K562 treated with DMSO at 1 percent for 24 hours (cell line): ENCODE data around the gene PPP1R18. TPM values are rescaled to one million over a fixed set of nuclear protein-coding genes. Genes with fewer than 3 reads are reported as not detected.

Source experiments
- total RNA-seq: library from RNA; unstranded; fragments of 300-600 nt; gene quantifications from 2 replicates; pipeline ENCODE4 v1.2.3, GENCODE V29; 2022; ENCODE audit warnings: low read depth; ENCODE audit not compliant: insufficient read depth

Gene PPP1R18
- total RNA-seq, result 145 and 155 TPM in 2 replicates

GRCh38 chr6:30686009-30686907 is at the start of gene PPP1R18:
Gene PPP1R18, minus strand, starts transcription at chr6:30686645. Its CDS starts 627 bp downstream, at chr6:30686018.

GRCh38 chr6:30719791-30720737 is 33.6 kb upstream of the PPP1R18 start, which contains the start of gene TUBB:
Gene TUBB, plus strand, starts transcription at chr6:30720352. Its CDS starts 155 bp downstream, at chr6:30720507.

GRCh38 chr6:30717129-30717844 is 30.8 kb upstream of the PPP1R18 start, which contains the start of gene MDC1:
Gene MDC1, minus strand, starts transcription at chr6:30717281. Its CDS starts 2,106 bp downstream, at chr6:30715175.

GRCh38 chr6:30690403-30691207 is 4.2 kb upstream of the PPP1R18 start, which contains the start of gene NRM:
Gene NRM, minus strand, starts transcription at chr6:30690984. Its CDS starts 10 bp downstream, at chr6:30690974.

GRCh38 chr6:30672445-30673253 is 13.8 kb downstream of the PPP1R18 start, which contains the start of gene DHX16:
Gene DHX16, minus strand, starts transcription at chr6:30673006. Its CDS starts 165 bp downstream, at chr6:30672841.

GRCh38 chr6:30646450-30647241 is 39.8 kb downstream of the PPP1R18 start, which contains the start of gene C6orf136:
Gene C6orf136, plus strand, starts transcription at chr6:30647133. Its CDS starts 99 bp downstream, at chr6:30647232.

GRCh38 chr6:30626484-30627366 is 59.7 kb downstream of the PPP1R18 start, which contains the start of gene ATAT1:
Gene ATAT1, plus strand, starts transcription at chr6:30626874.

Other genes starting within 250 kb of the PPP1R18 start
- 146 and 147 TPM in 2 replicates for gene HLA-E, start 197.1 kb downstream of the PPP1R18 start, total RNA-seq
- gene GNL1, start 130.2 kb downstream of the PPP1R18 start, total RNA-seq, result 76.2 and 79.9 TPM in 2 replicates
- 14.6 and 16.6 TPM in 2 replicates for gene PRR3, start 129.3 kb downstream of the PPP1R18 start, total RNA-seq
- gene ABCF1, start 115.2 kb downstream of the PPP1R18 start, total RNA-seq, result 119 and 123 TPM in 2 replicates
- gene PPP1R10, start 69.4 kb downstream of the PPP1R18 start, total RNA-seq, result 26.3 and 30.3 TPM in 2 replicates
- gene MRPS18B, start 68.8 kb downstream of the PPP1R18 start, total RNA-seq, result 89.5 and 94.7 TPM in 2 replicates
- 1.4 and 2.2 TPM in 2 replicates for gene ATAT1, start 59.8 kb downstream of the PPP1R18 start, total RNA-seq
- gene C6orf136, start 39.5 kb downstream of the PPP1R18 start, total RNA-seq, result 37.5 and 39.4 TPM in 2 replicates
- gene DHX16, start 13.6 kb downstream of the PPP1R18 start, total RNA-seq, result 65.7 and 68.2 TPM in 2 replicates
- 30.7 and 32.7 TPM in 2 replicates for gene NRM, start 4.3 kb upstream of the PPP1R18 start, total RNA-seq
- 64.8 and 67.6 TPM in 2 replicates for gene MDC1, start 30.6 kb upstream of the PPP1R18 start, total RNA-seq
- 1,630 and 1,662 TPM in 2 replicates for gene TUBB, start 33.7 kb upstream of the PPP1R18 start, total RNA-seq
- 309 and 334 TPM in 2 replicates for gene FLOT1, start 56.0 kb upstream of the PPP1R18 start, total RNA-seq
- 187 and 201 TPM in 2 replicates for gene IER3, start 57.9 kb upstream of the PPP1R18 start, total RNA-seq
- 79.0 and 87.6 TPM in 2 replicates for gene DDR1, start 197.9 kb upstream of the PPP1R18 start, total RNA-seq
- 43.0 and 44.3 TPM in 2 replicates for gene GTF2H4, start 221.6 kb upstream of the PPP1R18 start, total RNA-seq
- gene VARS2, start 227.6 kb upstream of the PPP1R18 start, total RNA-seq, result 59.2 and 63.7 TPM in 2 replicates
- gene SFTA2, start 245.5 kb upstream of the PPP1R18 start, total RNA-seq, result not detected in 2 replicates